ENCODE data around the gene CYTH1. TPM values are rescaled to one million over a fixed set of nuclear protein-coding genes. Genes with fewer than 3 reads are reported as not detected.

The CYTH1 gene
- total RNA-seq, 1 experiment from 2014 or later: 9.7 TPM

- Histone ChIP-seq H2BK15ac (ENCODE audit: low read depth, low read length) (no peak overlapping the region), H3K9me3 (ENCODE audit: control insufficient read depth, low read depth, low read length) (no peaks in the 10 kb centered on the region), H4K20me1 (ENCODE audit: control insufficient read depth, insufficient read depth, insufficient read length) (no peaks in the 10 kb centered on the region), H3K56ac (ENCODE audit: insufficient read length, low read depth, low read length) (no peak overlapping the region), H3K9ac (ENCODE audit: extremely low read depth, insufficient read length, low read length) (no peak overlapping the region), H3K14ac (ENCODE audit: insufficient read depth, low read length) (no peak overlapping the region), H2AK5ac (ENCODE audit: insufficient read length, low read length) (no peak overlapping the region), H3K23ac (ENCODE audit: insufficient read length, low read depth, low read length) (no peak overlapping the region), H3T11ph (ENCODE audit: low read length) (no peak overlapping the region), H2BK5ac (ENCODE audit: insufficient read length, low read length) (no peak overlapping the region), H2BK20ac (ENCODE audit: low read depth, low read length, poor library complexity, severe bottlenecking) (no peak overlapping the region), H2AFZ (ENCODE audit: low read length) (no peak overlapping the region), H3K4ac (ENCODE audit: low read depth, low read length) (no peak overlapping the region), H3K27me3 (ENCODE audit: insufficient read depth, low read length) (no peaks in the 10 kb centered on the region), H3K79me2 (ENCODE audit: insufficient read depth, low read length) (no peaks in the 10 kb centered on the region), H2BK12ac (ENCODE audit: insufficient read length, low read depth, low read length) (no peak overlapping the region), H3K79me1 (ENCODE audit: insufficient read depth, low read depth, low read length, poor library complexity, severe bottlenecking) (no peaks in the 10 kb centered on the region), H4K91ac (ENCODE audit: insufficient read length, low read depth, low read length) (no peak overlapping the region), H2BK120ac (ENCODE audit: low read depth, low read length, poor library complexity, severe bottlenecking) (no peak overlapping the region), H3K23me2 (ENCODE audit: insufficient read length, low read depth, low read length, poor library complexity, severe bottlenecking) (no peaks in the 10 kb centered on the region), H3K18ac (ENCODE audit: insufficient read length, low read depth, low read length) (no peak overlapping the region), H4K8ac (replicated peaks; ENCODE audit: insufficient read length, low read depth, low read length) (no peak overlapping the region), H4K5ac (ENCODE audit: insufficient read length, low read depth, low read length) (no peak overlapping the region), H3K4me1 (ENCODE audit: insufficient read depth, low read length) (no peaks in the 10 kb centered on the region), H3K4me2 (ENCODE audit: insufficient read depth, insufficient read length, low read length) (no peak overlapping the region), H3K27ac (ENCODE audit: insufficient read length, low read depth, low read length) (no peak overlapping the region)
- H3K4me3 Mint-ChIP-seq: no peak overlapping the region
- H3K27me3 Mint-ChIP-seq (ENCODE audit: low read depth): peaks cover 1% of the 10 kb centered on the region; the same call in 1 of the 2 replicates
- TF ChIP-seq, protein P1, sequence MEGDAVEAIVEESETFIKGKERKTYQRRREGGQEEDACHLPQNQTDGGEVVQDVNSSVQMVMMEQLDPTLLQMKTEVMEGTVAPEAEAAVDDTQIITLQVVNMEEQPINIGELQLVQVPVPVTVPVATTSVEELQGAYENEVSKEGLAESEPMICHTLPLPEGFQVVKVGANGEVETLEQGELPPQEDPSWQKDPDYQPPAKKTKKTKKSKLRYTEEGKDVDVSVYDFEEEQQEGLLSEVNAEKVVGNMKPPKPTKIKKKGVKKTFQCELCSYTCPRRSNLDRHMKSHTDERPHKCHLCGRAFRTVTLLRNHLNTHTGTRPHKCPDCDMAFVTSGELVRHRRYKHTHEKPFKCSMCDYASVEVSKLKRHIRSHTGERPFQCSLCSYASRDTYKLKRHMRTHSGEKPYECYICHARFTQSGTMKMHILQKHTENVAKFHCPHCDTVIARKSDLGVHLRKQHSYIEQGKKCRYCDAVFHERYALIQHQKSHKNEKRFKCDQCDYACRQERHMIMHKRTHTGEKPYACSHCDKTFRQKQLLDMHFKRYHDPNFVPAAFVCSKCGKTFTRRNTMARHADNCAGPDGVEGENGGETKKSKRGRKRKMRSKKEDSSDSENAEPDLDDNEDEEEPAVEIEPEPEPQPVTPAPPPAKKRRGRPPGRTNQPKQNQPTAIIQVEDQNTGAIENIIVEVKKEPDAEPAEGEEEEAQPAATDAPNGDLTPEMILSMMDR (conservative IDR thresholded peaks at IDR 0.05): no peak
- no peaks in the 10 kb centered on the region for H3K36me3 Mint-ChIP-seq (ENCODE audit: insufficient read depth in 1 of 3, low read depth in 3 of 3)
- H3K27ac Mint-ChIP-seq: peak overlapping the region in 1 of 3 experiments; percentile 6; a peak in 2 of 7 replicates
- no peaks in the 10 kb centered on the region for H3K9me3 Mint-ChIP-seq
- H3K4me1 Mint-ChIP-seq: peaks cover 26 to 27% of the 10 kb centered on the region in 2 experiments
- WGBS (ENCODE audit: extremely low coverage, insufficient read length, low lambda C conversion rate): no CpG with 5 or more reads among the region's 9 CpGs
- DNase-seq: no peak
These were observed 42.6 kb downstream of the CYTH1 start for GRCh38 chr17:78739331-78739931.
